Natural killer cell (primary cell): Measurements from ENCODE around the gene WDR7. TPM values are rescaled to one million over a fixed set of nuclear protein-coding genes. Genes with fewer than 3 reads are reported as not detected.

Experiments
- ATAC-seq, 3 donors: fragments of 150-1000 bp in 2 of 3; fragments of 200-7000 bp in 1 of 3; cut with Tn5 transposase; 1 replicate in 1 of 3; 2 replicates in 2 of 3; pipeline ENCODE4 v1.10.0; 2021; ENCODE audit warnings: mild to moderate bottlenecking in 2 of 3, moderate library complexity in 2 of 3
- DNase-seq, 2 donors: peaks; one replicate each; pipeline versions ENCODE4 v3.0.0 to v3.0.0-alpha.2; 2013 to 2021; ENCODE audit warnings: mixed read lengths in 1 of 2
- H3K27ac ChIP-seq: one replicate; pipeline ENCODE4 v1.5.1; 2013; ENCODE audit warnings: mild to moderate bottlenecking, low read length
- H3K27me3 ChIP-seq: one replicate; pipeline ENCODE4 v1.6.1; 2013; ENCODE audit warnings: low read length; ENCODE audit not compliant: control insufficient read depth, insufficient read depth
- H3K36me3 ChIP-seq: one replicate; pipeline ENCODE4 v1.6.1; 2013; ENCODE audit warnings: low read length; ENCODE audit not compliant: control insufficient read depth, insufficient read depth
- H3K4me1 ChIP-seq: one replicate; pipeline ENCODE4 v1.6.1; 2013; ENCODE audit warnings: low read length; ENCODE audit not compliant: control insufficient read depth, insufficient read depth
- H3K4me3 ChIP-seq: one replicate; pipeline ENCODE4 v1.5.1; 2013; ENCODE audit warnings: low read length
- H3K9me3 ChIP-seq: one replicate; pipeline ENCODE4 v1.6.1; 2013; ENCODE audit warnings: low read length; ENCODE audit not compliant: control insufficient read depth, insufficient read depth
- H3K27ac Mint-ChIP-seq, 2 donors: one replicate each; pipeline ENCODE4 v1.8.0; 2022; ENCODE audit warnings: mild to moderate bottlenecking in 2 of 2, mixed read lengths in 2 of 2, moderate library complexity in 1 of 2
- H3K27me3 Mint-ChIP-seq, 2 donors: one replicate each; pipeline ENCODE4 v1.8.0; 2022; ENCODE audit warnings: low read depth in 2 of 2, mixed read lengths in 2 of 2
- H3K36me3 Mint-ChIP-seq: one replicate; pipeline ENCODE4 v1.8.0; 2022; ENCODE audit warnings: mixed read lengths
- H3K4me1 Mint-ChIP-seq, 2 donors: one replicate each; pipeline ENCODE4 v1.8.0; 2022; ENCODE audit warnings: mixed read lengths in 2 of 2
- H3K4me3 Mint-ChIP-seq: one replicate; pipeline ENCODE4 v1.8.0; 2022; ENCODE audit warnings: mild to moderate bottlenecking, moderate library complexity, mixed read lengths
- H3K9me3 Mint-ChIP-seq, 2 donors: one replicate each; pipeline ENCODE4 v1.8.0; 2022; ENCODE audit warnings: mixed read lengths in 2 of 2
- CTCF ChIP-seq: fragments of 200-600 bp; IDR thresholded peaks from one replicate; pipeline ENCODE4 v1.8.0; 2022; ENCODE audit warnings: antibody characterized with exemption
- WGBS: methylation state at CpG from one replicate; pipeline ENCODE4 v1.1.7; 2013; ENCODE audit warnings: missing lambda C conversion rate; ENCODE audit not compliant: insufficient coverage; 5-methylcytosine and 5-hydroxymethylcytosine counted together
- intact Hi-C: fragments of 100-400 bp; cut with micrococcal nuclease; formaldehyde crosslinking; loops from one replicate; pipeline ENCODE4 v1.14.2; 2022
- total RNA-seq, 4 donors: library from RNA; stranded (reverse); fragments of 120-200 nt in 1 of 4; gene quantifications; one replicate each; pipeline versions ENCODE4 v1.2.3 to v1.2.4, GENCODE V29; 2013 to 2022

The WDR7 gene
- total RNA-seq, 3 donors from 2014 or later (not counting 1 experiment from before 2014, with no cell fraction given): 71.1 to 103 (median 77.3) TPM

GRCh38 chr18:56658261-56658660 is 7.1 kb downstream of the WDR7 start:
- H3K9me3 Mint-ChIP-seq: no peaks in the 10 kb centered on the region
- no peak for TF ChIP-seq CTCF
- Histone ChIP-seq H3K27me3 (no peaks in the 10 kb centered on the region), H3K36me3 (peaks cover 2% of the 10 kb centered on the region), H3K4me1 (peaks cover 5% of the 10 kb centered on the region), H3K4me3 (no peak overlapping the region), H3K9me3 (no peaks in the 10 kb centered on the region), H3K27ac (no peak overlapping the region)
- ATAC-seq (no peak), DNase-seq (no peak)
- WGBS: 89% methylated on average over 2 of the region's 2 CpGs
- no peak overlapping the region for H3K27ac Mint-ChIP-seq
- no peaks in the 10 kb centered on the region for H3K27me3 Mint-ChIP-seq
- intact Hi-C loops: loop anchor here (10.0 kb wide), 1 partner anchor 967 kb away; the partner anchor contains the start of gene NARS1
- H3K36me3 Mint-ChIP-seq: no peaks in the 10 kb centered on the region
- no peak overlapping the region for H3K4me3 Mint-ChIP-seq
- H3K4me1 Mint-ChIP-seq: peaks cover 36 to 50% of the 10 kb centered on the region in 2 donors

- peak overlapping the region in 1 of 2 donors; percentile 7 for H3K27ac Mint-ChIP-seq
- Histone ChIP-seq H3K4me3 (no peak overlapping the region), H3K9me3 (no peaks in the 10 kb centered on the region), H3K36me3 (peaks cover 2% of the 10 kb centered on the region), H3K4me1 (peaks cover 4% of the 10 kb centered on the region), H3K27ac (no peak overlapping the region), H3K27me3 (no peaks in the 10 kb centered on the region)
- peaks cover 32 to 46% of the 10 kb centered on the region in 2 donors for H3K4me1 Mint-ChIP-seq
- WGBS: 100% methylated on average over 2 of the region's 4 CpGs
- H3K36me3 Mint-ChIP-seq: no peaks in the 10 kb centered on the region
- H3K27me3 Mint-ChIP-seq: no peaks in the 10 kb centered on the region
- no peak for DNase-seq
- TF ChIP-seq CTCF: no peak
- intact Hi-C loops: loop anchor here (10.0 kb wide), 1 partner anchor 966 kb away; the partner anchor contains the start of gene NARS1
- ATAC-seq: no peak
- H3K4me3 Mint-ChIP-seq: no peak overlapping the region
- no peaks in the 10 kb centered on the region for H3K9me3 Mint-ChIP-seq
These were observed 8.0 kb downstream of the WDR7 start for GRCh38 chr18:56659111-56659510.

GRCh38 chr18:56660655-56661054 is 9.5 kb downstream of the WDR7 start:
- Mint-ChIP-seq H3K27me3 (no peaks in the 10 kb centered on the region), H3K4me1 (peaks cover 29 to 42% of the 10 kb centered on the region in 2 donors), H3K9me3 (no peaks in the 10 kb centered on the region), H3K4me3 (no peak overlapping the region), H3K36me3 (no peaks in the 10 kb centered on the region), H3K27ac (no peak overlapping the region)
- peaks cover 2% of the 10 kb centered on the region for H3K36me3 ChIP-seq
- no peak for DNase-seq
- no peaks in the 10 kb centered on the region for H3K9me3 ChIP-seq
- H3K4me3 ChIP-seq: no peak overlapping the region
- H3K4me1 ChIP-seq: no peaks in the 10 kb centered on the region
- WGBS: 95% methylated on average over 1 of the region's 1 CpG
- TF ChIP-seq CTCF: no peak
- H3K27me3 ChIP-seq: no peaks in the 10 kb centered on the region
- intact Hi-C loops: no loop called here
- H3K27ac ChIP-seq: no peak overlapping the region
- no peak for ATAC-seq

- no peaks in the 10 kb centered on the region for H3K4me1 ChIP-seq
- Mint-ChIP-seq H3K36me3 (no peaks in the 10 kb centered on the region), H3K27me3 (no peaks in the 10 kb centered on the region), H3K9me3 (no peaks in the 10 kb centered on the region), H3K27ac (no peak overlapping the region), H3K4me1 (peaks cover 29 to 42% of the 10 kb centered on the region in 2 donors), H3K4me3 (no peak overlapping the region)
- intact Hi-C loops: no loop called here
- WGBS: 100% methylated on average over 1 of the region's 2 CpGs
- H3K4me3 ChIP-seq: no peak overlapping the region
- TF ChIP-seq CTCF: no peak
- H3K27ac ChIP-seq: no peak overlapping the region
- peaks cover 2% of the 10 kb centered on the region for H3K36me3 ChIP-seq
- DNase-seq (no peak), ATAC-seq (no peak)
- no peaks in the 10 kb centered on the region for H3K27me3 ChIP-seq
- no peaks in the 10 kb centered on the region for H3K9me3 ChIP-seq
These were observed 10.4 kb downstream of the WDR7 start for GRCh38 chr18:56661360-56662062.
